Osteocyte (in vitro differentiated cells): Measurements from ENCODE around the gene HIVEP3. TPM values are rescaled to one million over a fixed set of nuclear protein-coding genes. Genes with fewer than 3 reads are reported as not detected.

Experiments
- DNase-seq: peaks from one replicate; pipeline ENCODE4 v3.0.0; 2021; ENCODE audit warnings: mixed read lengths; ENCODE audit not compliant: unreplicated experiment; ENCODE audit errors: extremely low spot score
- H3K27ac Mint-ChIP-seq: one replicate; pipeline ENCODE4 v1.8.0; 2021; ENCODE audit warnings: mild to moderate bottlenecking, mixed read lengths; ENCODE audit not compliant: unreplicated experiment
- H3K27me3 Mint-ChIP-seq: one replicate; pipeline ENCODE4 v1.8.0; 2021; ENCODE audit warnings: mixed read lengths; ENCODE audit not compliant: unreplicated experiment
- H3K36me3 Mint-ChIP-seq: one replicate; pipeline ENCODE4 v1.8.0; 2021; ENCODE audit warnings: mixed read lengths; ENCODE audit not compliant: unreplicated experiment
- H3K4me1 Mint-ChIP-seq: one replicate; pipeline ENCODE4 v1.8.0; 2021; ENCODE audit warnings: mixed read lengths; ENCODE audit not compliant: unreplicated experiment
- H3K4me3 Mint-ChIP-seq: one replicate; pipeline ENCODE4 v1.8.0; 2021; ENCODE audit warnings: mild to moderate bottlenecking, moderate library complexity, mixed read lengths; ENCODE audit not compliant: unreplicated experiment
- H3K9me3 Mint-ChIP-seq: one replicate; pipeline ENCODE4 v1.8.0; 2021; ENCODE audit warnings: mixed read lengths; ENCODE audit not compliant: unreplicated experiment
- total RNA-seq: library from RNA; stranded (reverse); gene quantifications from 2 replicates; pipeline ENCODE4 v1.2.1, GENCODE V29; 2021
- TF ChIP-seq, protein P1 (sequence below): fragments of 200-600 bp; sonication (generic); IDR thresholded peaks from 2 replicates; pipeline ENCODE4 v1.5.0; 2021; ENCODE audit warnings: antibody characterized with exemption, mild to moderate bottlenecking, moderate library complexity

The HIVEP3 gene
- total RNA-seq, 1 donor from 2014 or later: 0.97 TPM

DNA sequence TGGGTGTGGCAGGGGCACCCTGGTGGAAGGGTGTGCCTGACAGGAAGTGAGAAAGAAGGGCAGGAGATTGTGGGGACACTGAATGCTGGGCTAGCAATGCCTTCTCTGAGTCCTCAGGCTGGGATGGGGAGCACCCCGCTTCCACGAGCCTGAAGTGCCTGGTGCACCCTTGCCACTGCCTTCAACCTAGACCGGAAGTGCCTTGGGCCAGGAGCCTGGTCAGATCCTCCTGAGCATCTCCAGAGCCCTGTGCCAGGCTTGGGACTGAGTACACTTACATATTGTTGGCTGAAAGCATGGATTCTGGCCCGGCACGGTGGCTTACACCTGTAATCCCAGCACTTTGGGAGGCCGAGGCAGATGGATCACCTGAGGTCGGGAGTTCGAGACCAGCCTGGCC, 228.4 kb downstream of the HIVEP3 start:
- Mint-ChIP-seq H3K4me3 (no peak overlapping the region), H3K4me1 (no peaks in the 10 kb centered on the region), H3K9me3 (no peaks in the 10 kb centered on the region), H3K27ac (no peak overlapping the region), H3K27me3 (no peaks in the 10 kb centered on the region), H3K36me3 (no peaks in the 10 kb centered on the region)
- TF ChIP-seq, protein P1, sequence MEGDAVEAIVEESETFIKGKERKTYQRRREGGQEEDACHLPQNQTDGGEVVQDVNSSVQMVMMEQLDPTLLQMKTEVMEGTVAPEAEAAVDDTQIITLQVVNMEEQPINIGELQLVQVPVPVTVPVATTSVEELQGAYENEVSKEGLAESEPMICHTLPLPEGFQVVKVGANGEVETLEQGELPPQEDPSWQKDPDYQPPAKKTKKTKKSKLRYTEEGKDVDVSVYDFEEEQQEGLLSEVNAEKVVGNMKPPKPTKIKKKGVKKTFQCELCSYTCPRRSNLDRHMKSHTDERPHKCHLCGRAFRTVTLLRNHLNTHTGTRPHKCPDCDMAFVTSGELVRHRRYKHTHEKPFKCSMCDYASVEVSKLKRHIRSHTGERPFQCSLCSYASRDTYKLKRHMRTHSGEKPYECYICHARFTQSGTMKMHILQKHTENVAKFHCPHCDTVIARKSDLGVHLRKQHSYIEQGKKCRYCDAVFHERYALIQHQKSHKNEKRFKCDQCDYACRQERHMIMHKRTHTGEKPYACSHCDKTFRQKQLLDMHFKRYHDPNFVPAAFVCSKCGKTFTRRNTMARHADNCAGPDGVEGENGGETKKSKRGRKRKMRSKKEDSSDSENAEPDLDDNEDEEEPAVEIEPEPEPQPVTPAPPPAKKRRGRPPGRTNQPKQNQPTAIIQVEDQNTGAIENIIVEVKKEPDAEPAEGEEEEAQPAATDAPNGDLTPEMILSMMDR: no peak
- DNase-seq: no peak

DNA sequence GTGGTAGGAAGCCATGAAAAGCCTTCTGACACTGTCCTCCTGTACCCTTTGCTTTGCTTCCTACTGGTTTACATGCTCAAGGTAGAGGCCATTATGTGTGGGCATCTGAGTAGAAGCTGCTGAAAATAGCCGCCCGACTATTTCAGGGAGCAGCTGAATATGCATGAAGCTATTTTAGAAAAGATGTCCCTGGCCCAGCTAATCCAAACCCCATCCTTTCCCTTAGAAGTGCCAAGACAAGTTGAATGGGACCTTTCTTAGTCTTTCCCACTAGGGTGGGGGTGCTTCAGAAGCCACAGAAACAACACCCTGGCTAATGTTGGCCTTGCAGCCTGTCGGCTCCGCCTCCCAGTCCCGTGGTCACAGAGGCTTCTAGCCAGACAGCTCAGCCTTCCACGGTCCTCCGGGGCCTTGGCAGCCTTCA, 229.2 kb downstream of the HIVEP3 start:
- no peaks in the 10 kb centered on the region for H3K9me3 Mint-ChIP-seq
- no peak overlapping the region for H3K4me3 Mint-ChIP-seq
- TF ChIP-seq, protein P1: no peak
- H3K4me1 Mint-ChIP-seq: no peaks in the 10 kb centered on the region
- H3K27me3 Mint-ChIP-seq: no peaks in the 10 kb centered on the region
- H3K36me3 Mint-ChIP-seq: no peaks in the 10 kb centered on the region
- no peak overlapping the region for H3K27ac Mint-ChIP-seq
- no peak for DNase-seq

DNA sequence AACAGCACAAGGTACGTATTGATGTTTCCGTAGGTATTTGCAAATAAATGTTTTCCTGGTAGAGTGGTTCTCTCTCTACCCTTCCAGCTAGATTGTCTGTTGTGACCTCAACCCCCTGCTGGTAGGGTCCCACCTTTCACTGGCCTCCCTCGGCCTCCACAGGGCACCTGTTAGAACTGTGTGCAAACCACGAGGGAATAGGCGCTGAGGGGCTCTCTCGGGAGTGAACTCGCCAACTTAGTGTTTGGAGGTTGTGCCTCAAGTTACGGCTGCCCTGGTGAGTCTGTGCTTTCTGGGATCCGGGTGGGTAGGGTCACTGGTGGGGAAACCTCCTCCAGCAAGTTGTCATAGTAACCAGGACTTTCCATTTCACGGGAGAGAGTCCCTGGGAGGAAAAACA, 229.6 kb downstream of the HIVEP3 start:
- Mint-ChIP-seq H3K27ac (no peak overlapping the region), H3K4me3 (no peak overlapping the region), H3K4me1 (no peaks in the 10 kb centered on the region), H3K27me3 (no peaks in the 10 kb centered on the region), H3K36me3 (no peaks in the 10 kb centered on the region), H3K9me3 (no peaks in the 10 kb centered on the region)
- no peak for DNase-seq
- TF ChIP-seq, protein P1: no peak

DNA sequence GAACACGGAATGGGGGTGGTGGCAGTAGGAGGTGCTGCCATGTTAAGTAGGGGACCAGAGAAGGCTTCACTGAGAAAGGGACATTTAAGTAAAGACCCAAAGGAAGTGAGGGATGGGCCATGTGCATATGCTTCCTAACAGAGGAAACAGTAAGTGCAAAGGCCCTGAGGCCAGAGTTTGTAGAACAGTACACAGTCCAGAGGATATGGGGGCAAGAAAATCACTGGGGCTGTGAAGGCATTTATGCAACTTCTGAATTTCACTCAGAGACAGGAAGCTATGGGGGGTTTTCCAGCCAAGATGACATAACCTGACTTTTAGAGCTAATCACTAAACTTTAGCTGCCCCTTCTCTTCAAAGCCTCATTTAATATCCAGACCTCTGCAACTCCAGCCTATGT, 231.7 kb downstream of the HIVEP3 start:
- H3K4me3 Mint-ChIP-seq: no peak overlapping the region
- TF ChIP-seq, protein P1: no peak
- DNase-seq: no peak
- no peak overlapping the region for H3K27ac Mint-ChIP-seq
- H3K36me3 Mint-ChIP-seq: no peaks in the 10 kb centered on the region
- no peaks in the 10 kb centered on the region for H3K27me3 Mint-ChIP-seq
- no peaks in the 10 kb centered on the region for H3K9me3 Mint-ChIP-seq
- H3K4me1 Mint-ChIP-seq: no peaks in the 10 kb centered on the region

DNA sequence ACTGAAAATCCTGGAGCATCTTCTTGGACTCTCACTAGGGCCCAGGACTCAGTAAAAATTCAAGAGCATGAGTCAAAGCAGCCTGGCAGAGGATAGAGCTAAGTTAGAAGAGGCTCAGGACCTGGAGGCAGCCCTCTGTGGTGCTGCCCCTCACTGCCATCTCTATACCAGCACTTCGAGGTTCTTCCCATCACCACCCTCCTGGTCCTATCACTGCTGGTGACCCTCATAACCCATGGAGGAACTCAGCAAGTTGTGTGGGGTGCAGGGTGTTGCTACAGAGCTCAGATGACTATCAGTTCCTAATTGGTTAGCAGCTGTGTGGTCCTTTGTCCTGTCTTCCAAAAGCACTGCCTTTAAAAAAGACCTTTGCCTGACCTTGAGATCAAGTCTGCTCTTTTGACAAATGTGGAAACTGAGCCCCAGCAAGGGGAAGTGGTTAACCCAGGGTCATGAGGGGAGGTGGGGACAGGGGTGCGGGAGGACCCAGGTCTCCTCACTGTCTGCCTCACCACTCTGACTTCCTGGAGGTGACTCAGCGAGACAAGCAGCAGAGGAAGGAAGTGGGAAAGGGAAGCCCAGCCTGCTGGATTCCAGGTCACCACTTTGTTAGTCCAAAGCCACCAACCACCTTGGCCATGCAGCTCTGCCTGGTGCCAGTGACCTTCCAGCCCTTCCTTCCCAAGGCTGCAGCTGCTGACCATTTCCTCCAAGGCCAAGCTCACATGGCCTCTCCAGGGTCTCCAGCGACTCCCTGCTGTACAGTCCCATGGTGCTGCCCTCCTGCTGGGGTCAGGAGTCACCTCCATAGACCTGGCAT, 234.8 kb downstream of the HIVEP3 start:
- no peak overlapping the region for H3K4me3 Mint-ChIP-seq
- no peaks in the 10 kb centered on the region for H3K9me3 Mint-ChIP-seq
- H3K4me1 Mint-ChIP-seq: peaks cover 3% of the 10 kb centered on the region
- TF ChIP-seq, protein P1: no peak
- no peak overlapping the region for H3K27ac Mint-ChIP-seq
- no peaks in the 10 kb centered on the region for H3K36me3 Mint-ChIP-seq
- no peaks in the 10 kb centered on the region for H3K27me3 Mint-ChIP-seq
- DNase-seq: no peak
